Upper lobe of left lung (tissue), 6 donors: ENCODE results near the gene TTC17. TPM values are rescaled to one million over a fixed set of nuclear protein-coding genes. Genes with fewer than 3 reads are reported as not detected.

ENCODE experiments used
- ATAC-seq, 2 donors: fragments of 200-7000 bp; cut with Tn5 transposase; one replicate each; pipeline ENCODE4 v1.9.1; 2022; ENCODE audit warnings: mild to moderate bottlenecking in 2 of 2, moderate library complexity in 2 of 2; ENCODE audit not compliant: low FRiP score in 2 of 2
- DNase-seq, 2 donors: peaks; one replicate each; pipeline ENCODE4 v3.0.0-alpha.2; 2019 to 2020
- H3K27ac ChIP-seq, 4 donors: fragments of 200-600 bp; sonication (generic); one replicate each; pipeline ENCODE4 v1.5.1; 2016 to 2019
- H3K27me3 ChIP-seq, 4 donors: fragments of 200-600 bp; sonication (generic); one replicate each; pipeline ENCODE4 v1.5.1; 2017 to 2019
- H3K36me3 ChIP-seq, 4 donors: fragments of 200-600 bp; sonication (generic); one replicate each; pipeline ENCODE4 v1.5.1; 2016 to 2019
- H3K4me1 ChIP-seq, 4 donors: fragments of 200-600 bp; sonication (generic); one replicate each; pipeline ENCODE4 v1.5.1; 2018 to 2019
- H3K4me3 ChIP-seq, 4 donors: fragments of 200-600 bp; sonication (generic); one replicate each; pipeline ENCODE4 v1.5.1; 2017 to 2019; ENCODE audit warnings: mild to moderate bottlenecking in 2 of 4, moderate library complexity in 1 of 4
- H3K9me3 ChIP-seq, 4 donors: fragments of 200-600 bp; sonication (generic); one replicate each; pipeline ENCODE4 v1.5.1; 2018 to 2019
- CTCF ChIP-seq, 6 experiments: fragments of 450-650 bp in 4 of 6; fragments of 200-600 bp in 2 of 6; sonication (generic) in 2 of 6; IDR thresholded peaks; one replicate each; pipeline ENCODE4 v1.5.1; 2016 to 2019; ENCODE audit warnings: antibody characterized with exemption in 6 of 6
- EP300 ChIP-seq, 4 donors: sonication (generic); formaldehyde crosslinking; IDR thresholded peaks; one replicate each; pipeline ENCODE4 v1.5.1; 2017; ENCODE audit warnings: antibody characterized with exemption in 4 of 4, control low read depth in 2 of 4
- POLR2A ChIP-seq, 4 donors: fragments of 450-650 bp; IDR thresholded peaks; one replicate each; pipeline ENCODE4 v1.5.1; 2016 to 2017; ENCODE audit warnings: antibody characterized with exemption in 4 of 4, mild to moderate bottlenecking in 2 of 4
- POLR2AphosphoS5 ChIP-seq, 2 donors: sonication (generic); formaldehyde crosslinking; IDR thresholded peaks; one replicate each; pipeline ENCODE4 v1.5.1; 2017; ENCODE audit warnings: antibody characterized with exemption in 2 of 2
- WGBS, 2 donors: methylation state at CpG; one replicate each; pipeline ENCODE4 v1.1.5; 2017 to 2018; 5-methylcytosine and 5-hydroxymethylcytosine counted together
- total RNA-seq, 6 donors: library from RNA; depleted of rRNA in 4 of 6; stranded (reverse); fragments of >200 nt in 4 of 6; gene quantifications; one replicate each; pipeline versions ENCODE4 v1.1.0 to v1.2.1, GENCODE V29; 2016 to 2021
- donor health status: DM: no; HTN: no; CAD: no; lungs with moderate emphysema.
- donor health status: DM: no; HTN: yes; CAD: no; lungs with severe emphysema.

The TTC17 gene
- total RNA-seq, 6 donors from 2014 or later, result 61.2 to 313 (median 126) TPM

GRCh38 chr11:43486141-43486540 lies 127.4 kb downstream of the TTC17 start:
- no peak for DNase-seq
- Histone ChIP-seq H3K4me1 (no peaks in the 10 kb centered on the region), H3K9me3 (no peaks in the 10 kb centered on the region), H3K27me3 (no peaks in the 10 kb centered on the region), H3K36me3 (peaks cover 0 to 14% (median 7%) of the 10 kb centered on the region in 4 donors), H3K27ac (no peak overlapping the region), H3K4me3 (no peak overlapping the region)
- WGBS, 2 donors, result 93 to 94% methylated on average over 6 of the region's 6 CpGs
- TF ChIP-seq POLR2A (IDR thresholded peaks at IDR 0.05), result no peak
- ATAC-seq, result no peak

- Histone ChIP-seq H3K4me3 (no peak overlapping the region), H3K4me1 (no peaks in the 10 kb centered on the region), H3K36me3 (peaks cover 12 to 52% (median 31%) of the 10 kb centered on the region in 4 donors), H3K27ac (no peak overlapping the region), H3K27me3 (no peaks in the 10 kb centered on the region), H3K9me3 (no peaks in the 10 kb centered on the region)
- 81 to 85% methylated on average over 5 of the region's 5 CpGs for WGBS, 2 donors
- DNase-seq (no peak), ATAC-seq (no peak)
- no peak for TF ChIP-seq POLR2AphosphoS5 (IDR thresholded peaks at IDR 0.05)
- TF ChIP-seq POLR2A (IDR thresholded peaks at IDR 0.05), result no peak
- no peak for TF ChIP-seq CTCF (IDR thresholded peaks at IDR 0.05)
- no peak for TF ChIP-seq EP300 (IDR thresholded peaks at IDR 0.05)
Measured at GRCh38 chr11:43489869-43490465, 131.2 kb downstream of the TTC17 start.

GRCh38 chr11:43492701-43493100 lies 134.0 kb downstream of the TTC17 start:
- DNase-seq (no peak), ATAC-seq (no peak)
- Histone ChIP-seq H3K4me1 (no peaks in the 10 kb centered on the region), H3K27ac (no peak overlapping the region), H3K36me3 (peaks cover 12 to 55% (median 31%) of the 10 kb centered on the region in 4 donors), H3K4me3 (no peak overlapping the region), H3K27me3 (no peaks in the 10 kb centered on the region), H3K9me3 (no peaks in the 10 kb centered on the region)
- WGBS, 2 donors, result 97 to 100% methylated on average over 5 of the region's 5 CpGs
- TF ChIP-seq EP300 (IDR thresholded peaks at IDR 0.05) (no peak), POLR2AphosphoS5 (IDR thresholded peaks at IDR 0.05) (no peak), CTCF (IDR thresholded peaks at IDR 0.05) (no peak), POLR2A (IDR thresholded peaks at IDR 0.05) (no peak)

- H3K27ac ChIP-seq, result no peak overlapping the region
- WGBS, 2 donors, result 80 to 86% methylated on average over 5 of the region's 5 CpGs
- H3K4me3 ChIP-seq, result no peak overlapping the region
- peaks cover 12 to 55% (median 31%) of the 10 kb centered on the region in 4 donors for H3K36me3 ChIP-seq
- H3K9me3 ChIP-seq, result no peaks in the 10 kb centered on the region
- TF ChIP-seq POLR2AphosphoS5 (IDR thresholded peaks at IDR 0.05) (no peak), EP300 (IDR thresholded peaks at IDR 0.05) (no peak), CTCF (IDR thresholded peaks at IDR 0.05) (no peak), POLR2A (IDR thresholded peaks at IDR 0.05) (no peak)
- no peaks in the 10 kb centered on the region for H3K4me1 ChIP-seq
- no peaks in the 10 kb centered on the region for H3K27me3 ChIP-seq
- ATAC-seq, result no peak
- DNase-seq, result no peak
Measured at GRCh38 chr11:43493431-43493830, 134.7 kb downstream of the TTC17 start.

- no peaks in the 10 kb centered on the region for H3K27me3 ChIP-seq
- H3K36me3 ChIP-seq, result peaks cover 3 to 31% (median 21%) of the 10 kb centered on the region in 4 donors
- DNase-seq (no peak), ATAC-seq (peak in 1 of 2 donors; percentile 47)
- no peaks in the 10 kb centered on the region for H3K9me3 ChIP-seq
- WGBS, 2 donors, result 100% methylated on average over 1 of the region's 1 CpG; no CpG with 5 or more reads in 1 of the 2 donors
- no peak overlapping the region for H3K4me3 ChIP-seq
- TF ChIP-seq CTCF (IDR thresholded peaks at IDR 0.05) (no peak), POLR2A (IDR thresholded peaks at IDR 0.05) (no peak), POLR2AphosphoS5 (IDR thresholded peaks at IDR 0.05) (no peak), EP300 (IDR thresholded peaks at IDR 0.05) (no peak)
- no peak overlapping the region for H3K27ac ChIP-seq
- no peaks in the 10 kb centered on the region for H3K4me1 ChIP-seq
Measured at GRCh38 chr11:43497144-43497543, 138.4 kb downstream of the TTC17 start.
